ENCODE data around the gene ABCB11. TPM values are rescaled to one million over a fixed set of nuclear protein-coding genes. Genes with fewer than 3 reads are reported as not detected.

The ABCB11 gene
- total RNA-seq, 1 donor from 2014 or later: 0.02 TPM

DNA sequence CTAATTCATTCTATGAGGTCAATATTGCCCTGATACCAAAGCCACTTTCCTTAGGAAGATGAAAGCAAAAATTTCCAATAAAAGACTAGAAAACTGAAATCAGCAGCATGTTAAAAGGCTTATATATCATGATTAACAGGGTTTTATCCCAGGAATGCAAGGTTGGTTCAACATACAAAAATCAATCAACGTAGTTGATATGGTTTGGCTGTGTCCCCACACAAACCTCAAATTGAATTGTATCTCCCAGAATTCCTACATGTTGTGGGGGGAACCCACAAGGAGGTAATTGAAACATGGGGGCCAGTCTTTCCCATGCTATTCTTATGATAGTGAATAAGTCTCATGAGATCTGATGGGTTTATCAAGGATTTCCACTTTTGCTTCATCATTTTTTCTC lies 11.7 kb upstream of the ABCB11 start:
- Histone ChIP-seq H4K20me1 (ENCODE audit: insufficient read depth, low read length) (no peaks in the 10 kb centered on the region), H3K4me1 (ENCODE audit: insufficient read depth, low read length) (no peaks in the 10 kb centered on the region), H3K27me3 (ENCODE audit: insufficient read depth, low read length) (no peaks in the 10 kb centered on the region), H3K36me3 (ENCODE audit: insufficient read depth, low read length) (no peaks in the 10 kb centered on the region), H3K4me3 (ENCODE audit: insufficient read depth, low read depth, low read length) (no peak overlapping the region), H3K9ac (ENCODE audit: low read length) (no peak overlapping the region), H3K4me2 (ENCODE audit: low read length) (no peak overlapping the region), H2AFZ (ENCODE audit: low read depth, low read length) (no peak overlapping the region), H3K79me2 (ENCODE audit: insufficient read depth, low read length) (no peaks in the 10 kb centered on the region), H3K27ac (ENCODE audit: low read depth, low read length) (no peak overlapping the region), H3K9me3 (ENCODE audit: insufficient read depth, low read depth, low read length) (no peaks in the 10 kb centered on the region)
- Mint-ChIP-seq H3K27ac (ENCODE audit: unreplicated experiment) (no peak overlapping the region), H3K4me1 (ENCODE audit: low read depth, unreplicated experiment) (peaks cover 5% of the 10 kb centered on the region), H3K4me3 (ENCODE audit: unreplicated experiment) (no peak overlapping the region), H3K36me3 (ENCODE audit: low read depth, unreplicated experiment) (peaks cover 2% of the 10 kb centered on the region), H3K27me3 (ENCODE audit: low read depth, unreplicated experiment) (no peaks in the 10 kb centered on the region), H3K9me3 (ENCODE audit: unreplicated experiment) (peaks cover 13% of the 10 kb centered on the region)
- FAIRE-seq (no peak), DNase-seq (ENCODE audit: low read depth) (no peak)
- no peak for TF ChIP-seq EZH2 (IDR thresholded peaks at IDR 0.05; ENCODE audit: insufficient read depth, low read length)
- no peak for TF ChIP-seq CTCF (IDR thresholded peaks at IDR 0.05; ENCODE audit: insufficient read depth, low read depth, low read length)

GRCh38 chr2:169041594-169041993 lies 10.5 kb upstream of the ABCB11 start:
- H3K27me3 Mint-ChIP-seq (ENCODE audit: low read depth, unreplicated experiment): no peaks in the 10 kb centered on the region
- no peaks in the 10 kb centered on the region for H4K20me1 ChIP-seq (ENCODE audit: insufficient read depth, low read length)
- H3K27me3 ChIP-seq (ENCODE audit: insufficient read depth, low read length): no peaks in the 10 kb centered on the region
- H3K9me3 Mint-ChIP-seq (ENCODE audit: unreplicated experiment): peaks cover 13% of the 10 kb centered on the region
- no peak overlapping the region for H3K27ac Mint-ChIP-seq (ENCODE audit: unreplicated experiment)
- no peaks in the 10 kb centered on the region for H3K79me2 ChIP-seq (ENCODE audit: insufficient read depth, low read length)
- DNase-seq (ENCODE audit: low read depth) (no peak), FAIRE-seq (no peak)
- H3K4me1 Mint-ChIP-seq (ENCODE audit: low read depth, unreplicated experiment): peaks cover 5% of the 10 kb centered on the region
- no peaks in the 10 kb centered on the region for H3K9me3 ChIP-seq (ENCODE audit: insufficient read depth, low read depth, low read length)
- no peaks in the 10 kb centered on the region for H3K4me1 ChIP-seq (ENCODE audit: insufficient read depth, low read length)
- H3K4me3 Mint-ChIP-seq (ENCODE audit: unreplicated experiment): no peak overlapping the region
- H3K4me3 ChIP-seq (ENCODE audit: insufficient read depth, low read depth, low read length): no peak overlapping the region
- no peak for TF ChIP-seq EZH2 (IDR thresholded peaks at IDR 0.05; ENCODE audit: insufficient read depth, low read length)
- no peak for TF ChIP-seq CTCF (IDR thresholded peaks at IDR 0.05; ENCODE audit: insufficient read depth, low read depth, low read length)
- no peak overlapping the region for H3K27ac ChIP-seq (ENCODE audit: low read depth, low read length)
- peaks cover 2% of the 10 kb centered on the region for H3K36me3 Mint-ChIP-seq (ENCODE audit: low read depth, unreplicated experiment)
- H3K9ac ChIP-seq (ENCODE audit: low read length): no peak overlapping the region
- no peak overlapping the region for H3K4me2 ChIP-seq (ENCODE audit: low read length)
- H2AFZ ChIP-seq (ENCODE audit: low read depth, low read length): no peak overlapping the region
- H3K36me3 ChIP-seq (ENCODE audit: insufficient read depth, low read length): no peaks in the 10 kb centered on the region

DNA sequence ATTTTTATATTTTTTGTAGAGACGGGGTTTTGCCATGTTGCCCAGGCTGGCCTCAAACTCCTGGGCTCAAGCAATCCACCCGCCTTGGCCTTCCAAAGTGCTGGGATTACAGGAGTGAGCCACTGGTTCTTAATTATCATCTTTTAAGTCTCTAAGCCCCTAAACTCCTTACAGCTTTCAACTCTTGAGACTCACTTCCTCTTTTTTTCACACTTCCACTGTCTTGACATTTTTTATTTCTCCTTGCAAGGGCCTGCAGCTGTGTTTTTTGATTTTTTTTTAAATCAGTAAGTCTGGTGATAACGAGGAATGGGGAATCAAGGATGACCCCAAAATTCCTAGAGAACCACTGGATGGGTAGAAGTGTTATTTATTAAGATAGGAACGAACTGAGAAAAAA lies 8.6 kb upstream of the ABCB11 start:
- no peak overlapping the region for H3K4me3 Mint-ChIP-seq (ENCODE audit: unreplicated experiment)
- H4K20me1 ChIP-seq (ENCODE audit: insufficient read depth, low read length): no peaks in the 10 kb centered on the region
- peaks cover 6% of the 10 kb centered on the region for H3K9me3 Mint-ChIP-seq (ENCODE audit: unreplicated experiment)

More for the DNA sequence above, 8.6 kb upstream of the ABCB11 start:
- no peaks in the 10 kb centered on the region for H3K9me3 ChIP-seq (ENCODE audit: insufficient read depth, low read depth, low read length)
- H3K27ac ChIP-seq (ENCODE audit: low read depth, low read length): no peak overlapping the region
- no peak overlapping the region for H2AFZ ChIP-seq (ENCODE audit: low read depth, low read length)
- no peak overlapping the region for H3K9ac ChIP-seq (ENCODE audit: low read length)
- Mint-ChIP-seq H3K36me3 (ENCODE audit: low read depth, unreplicated experiment) (no peaks in the 10 kb centered on the region), H3K27me3 (ENCODE audit: low read depth, unreplicated experiment) (no peaks in the 10 kb centered on the region), H3K27ac (ENCODE audit: unreplicated experiment) (no peak overlapping the region), H3K4me1 (ENCODE audit: low read depth, unreplicated experiment) (peaks cover 5% of the 10 kb centered on the region)
- H3K4me3 ChIP-seq (ENCODE audit: insufficient read depth, low read depth, low read length): no peak overlapping the region
- FAIRE-seq (no peak), DNase-seq (ENCODE audit: low read depth) (no peak)
- no peak overlapping the region for H3K4me2 ChIP-seq (ENCODE audit: low read length)
- no peaks in the 10 kb centered on the region for H3K4me1 ChIP-seq (ENCODE audit: insufficient read depth, low read length)
- no peaks in the 10 kb centered on the region for H3K36me3 ChIP-seq (ENCODE audit: insufficient read depth, low read length)
- TF ChIP-seq CTCF (IDR thresholded peaks at IDR 0.05; ENCODE audit: insufficient read depth, low read depth, low read length): no peak
- TF ChIP-seq EZH2 (IDR thresholded peaks at IDR 0.05; ENCODE audit: insufficient read depth, low read length): no peak
- no peaks in the 10 kb centered on the region for H3K79me2 ChIP-seq (ENCODE audit: insufficient read depth, low read length)
- no peaks in the 10 kb centered on the region for H3K27me3 ChIP-seq (ENCODE audit: insufficient read depth, low read length)
